ENCODE data around the gene SYT8. TPM values are rescaled to one million over a fixed set of nuclear protein-coding genes. Genes with fewer than 3 reads are reported as not detected.

SYT8 gene
- polyA plus RNA-seq, 1 donor from 2014 or later, result not detected

GRCh38 chr11:1792461-1792860 lies 42.3 kb upstream of the SYT8 start:
- TF ChIP-seq REST (IDR thresholded peaks at IDR 0.05; ENCODE audit: borderline replicate concordance) (no peak), MXI1 (conservative IDR thresholded peaks at IDR 0.05; ENCODE audit: poor library complexity, severe bottlenecking) (no peak), CTCF (IDR thresholded peaks at IDR 0.05; ENCODE audit: poor library complexity, severe bottlenecking) (no peak), SMC3 (conservative IDR thresholded peaks at IDR 0.05; ENCODE audit: poor library complexity) (no peak), RAD21 (conservative IDR thresholded peaks at IDR 0.05) (no peak), EP300 (conservative IDR thresholded peaks at IDR 0.05; ENCODE audit: poor library complexity, severe bottlenecking) (no peak), EZH2 (IDR thresholded peaks at IDR 0.05; ENCODE audit: borderline replicate concordance, insufficient read depth, low read length, poor library complexity, severe bottlenecking) (no peak), POLR2AphosphoS5 (IDR thresholded peaks at IDR 0.05) (no peak)

GRCh38 chr11:1793081-1793480 lies 41.7 kb upstream of the SYT8 start:
- Histone ChIP-seq H2AFZ (ENCODE audit: low read depth, low read length) (no peak overlapping the region), H3K9me3 (ENCODE audit: low read length) (no peaks in the 10 kb centered on the region), H4K20me1 (ENCODE audit: insufficient read depth) (no peaks in the 10 kb centered on the region), H3K36me3 (ENCODE audit: insufficient read depth, low read length) (no peaks in the 10 kb centered on the region), H3F3A (ENCODE audit: insufficient read depth, low read length, poor library complexity, severe bottlenecking) (no peaks in the 10 kb centered on the region), H3K27me3 (ENCODE audit: insufficient read depth, low read depth, low read length) (no peaks in the 10 kb centered on the region), H3K4me2 (ENCODE audit: low read length) (no peak overlapping the region), H3K79me2 (replicated peaks; ENCODE audit: insufficient read depth, low read length) (no peaks in the 10 kb centered on the region), H3K4me3 (ENCODE audit: low read length) (no peak overlapping the region), H3K9me2 (ENCODE audit: insufficient read depth, low read length) (no peaks in the 10 kb centered on the region), H3K9ac (ENCODE audit: low read length) (no peak overlapping the region), H3K27ac (ENCODE audit: low read length) (no peak overlapping the region)
- TF ChIP-seq SMC3 (conservative IDR thresholded peaks at IDR 0.05; ENCODE audit: poor library complexity), result no peak
- no peak for TF ChIP-seq POLR2AphosphoS5 (IDR thresholded peaks at IDR 0.05)
- TF ChIP-seq MXI1 (conservative IDR thresholded peaks at IDR 0.05; ENCODE audit: poor library complexity, severe bottlenecking), result no peak
- no peak for TF ChIP-seq CTCF (IDR thresholded peaks at IDR 0.05; ENCODE audit: poor library complexity, severe bottlenecking)
- no peak for TF ChIP-seq EP300 (conservative IDR thresholded peaks at IDR 0.05; ENCODE audit: poor library complexity, severe bottlenecking)
- no peak for TF ChIP-seq REST (IDR thresholded peaks at IDR 0.05; ENCODE audit: borderline replicate concordance)
- TF ChIP-seq EZH2 (IDR thresholded peaks at IDR 0.05; ENCODE audit: borderline replicate concordance, insufficient read depth, low read length, poor library complexity, severe bottlenecking), result no peak
- no peak for TF ChIP-seq TAF1 (IDR thresholded peaks at IDR 0.05; ENCODE audit: low read depth)
- no peak for TF ChIP-seq RAD21 (conservative IDR thresholded peaks at IDR 0.05)

More at GRCh38 chr11:1792461-1792860, 42.3 kb upstream of the SYT8 start:
- no peaks in the 10 kb centered on the region for H3K79me2 ChIP-seq (replicated peaks; ENCODE audit: insufficient read depth, low read length)
- H3K9me2 ChIP-seq (ENCODE audit: insufficient read depth, low read length), result no peaks in the 10 kb centered on the region
- H3F3A ChIP-seq (ENCODE audit: insufficient read depth, low read length, poor library complexity, severe bottlenecking), result no peaks in the 10 kb centered on the region
- no peak overlapping the region for H3K9ac ChIP-seq (ENCODE audit: low read length)
- H3K27ac ChIP-seq (ENCODE audit: low read length), result no peak overlapping the region
- H3K4me2 ChIP-seq (ENCODE audit: low read length), result no peak overlapping the region
- H3K27me3 ChIP-seq (ENCODE audit: insufficient read depth, low read depth, low read length), result no peaks in the 10 kb centered on the region
- no peak overlapping the region for H2AFZ ChIP-seq (ENCODE audit: low read depth, low read length)
- no peaks in the 10 kb centered on the region for H3K36me3 ChIP-seq (ENCODE audit: insufficient read depth, low read length)
- no peak overlapping the region for H3K4me3 ChIP-seq (ENCODE audit: low read length)
- no peaks in the 10 kb centered on the region for H3K9me3 ChIP-seq (ENCODE audit: low read length)
- no peaks in the 10 kb centered on the region for H4K20me1 ChIP-seq (ENCODE audit: insufficient read depth)

Measured in neural cell (in vitro differentiated cells).